ACC112 (cell line): ENCODE data around the gene POFUT2.

Experiments used
- H2AFZ ChIP-seq: fragments of 200-600 bp; sonication (generic); one replicate; pipeline ENCODE4 v1.6.0; 2017; ENCODE audit warnings: antibody characterized with exemption, low read length; ENCODE audit not compliant: unreplicated experiment
- H3K27ac ChIP-seq: fragments of 200-600 bp; sonication (generic); 2 replicates; pipeline ENCODE4 v1.5.1; 2014; ENCODE audit warnings: low read depth, mild to moderate bottlenecking, antibody characterized with exemption, low read length, moderate library complexity
- H3K27me3 ChIP-seq: fragments of 200-600 bp; sonication (generic); 2 replicates; pipeline ENCODE4 v1.6.1; 2014; ENCODE audit warnings: mild to moderate bottlenecking, antibody characterized with exemption, low read length, moderate library complexity, mixed read lengths; ENCODE audit not compliant: insufficient read depth
- H3K36me3 ChIP-seq: fragments of 200-600 bp; sonication (generic); 2 replicates; pipeline ENCODE4 v1.6.1; 2016; ENCODE audit warnings: mild to moderate bottlenecking, antibody characterized with exemption, low read length, moderate library complexity, mixed read lengths; ENCODE audit not compliant: insufficient read depth
- H3K4me1 ChIP-seq: fragments of 200-600 bp; sonication (generic); one replicate; pipeline ENCODE4 v1.6.1; 2016; ENCODE audit warnings: low read length, mixed read lengths; ENCODE audit not compliant: insufficient read depth, unreplicated experiment, control insufficient read depth
- H3K4me3 ChIP-seq: fragments of 200-600 bp; sonication (generic); 2 replicates; pipeline ENCODE4 v1.5.1; 2014; ENCODE audit warnings: mild to moderate bottlenecking, low read depth, low read length
- H3K79me2 ChIP-seq: fragments of 200-600 bp; sonication (generic); one replicate; pipeline ENCODE4 v1.6.0; 2016; ENCODE audit warnings: low read length; ENCODE audit not compliant: control insufficient read depth, unreplicated experiment, insufficient read depth

POFUT2 gene

GRCh38 chr21:45280178-45280821, 7.4 kb downstream of the POFUT2 start:
- Histone ChIP-seq H3K27ac (no peak overlapping the region), H3K4me1 (no peaks in the 10 kb centered on the region), H3K4me3 (no peak overlapping the region), H3K79me2 (peaks cover 12% of the 10 kb centered on the region), H2AFZ (no peak overlapping the region), H3K27me3 (no peaks in the 10 kb centered on the region), H3K36me3 (peaks cover 35% of the 10 kb centered on the region)

DNA sequence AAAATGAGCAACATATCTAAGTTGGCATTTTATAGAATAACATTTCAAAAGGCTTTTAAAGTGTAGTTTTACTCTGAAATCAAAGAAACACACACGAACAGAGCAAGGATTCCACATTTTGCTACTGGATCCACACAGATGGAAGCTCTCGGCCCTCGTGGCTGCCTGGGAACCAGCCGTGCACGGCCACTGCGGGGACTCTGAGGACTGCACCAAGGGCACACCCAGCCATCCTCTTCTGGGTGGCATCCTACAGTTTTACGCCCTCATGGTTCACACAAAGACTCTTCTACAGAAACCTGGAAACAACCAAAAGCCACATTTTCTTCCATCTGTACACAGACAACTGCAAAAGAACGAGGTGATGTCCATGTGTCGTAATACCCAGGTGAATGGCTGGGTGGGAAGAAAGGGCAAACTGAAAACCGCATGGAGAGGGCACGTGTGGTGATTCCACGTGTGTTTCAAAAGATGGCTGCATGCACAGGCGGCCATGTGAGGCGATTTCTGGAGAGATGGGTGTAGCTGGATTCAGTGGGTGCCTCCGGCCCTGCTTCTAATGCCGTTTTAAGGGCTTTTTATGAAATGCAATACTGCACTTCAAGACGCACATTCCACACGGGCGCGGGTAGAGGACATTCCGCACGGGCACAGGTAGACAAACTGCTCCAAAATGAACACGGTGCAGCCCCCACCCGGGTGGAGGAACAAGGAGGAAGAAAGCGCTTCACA, 8.1 kb downstream of the POFUT2 start:
- H3K27me3 ChIP-seq, result no peaks in the 10 kb centered on the region
- H3K4me3 ChIP-seq, result no peak overlapping the region
- peaks cover 35% of the 10 kb centered on the region for H3K36me3 ChIP-seq
- H3K27ac ChIP-seq, result no peak overlapping the region
- no peaks in the 10 kb centered on the region for H3K4me1 ChIP-seq
- peaks cover 10% of the 10 kb centered on the region for H3K79me2 ChIP-seq
- H2AFZ ChIP-seq, result no peak overlapping the region

DNA sequence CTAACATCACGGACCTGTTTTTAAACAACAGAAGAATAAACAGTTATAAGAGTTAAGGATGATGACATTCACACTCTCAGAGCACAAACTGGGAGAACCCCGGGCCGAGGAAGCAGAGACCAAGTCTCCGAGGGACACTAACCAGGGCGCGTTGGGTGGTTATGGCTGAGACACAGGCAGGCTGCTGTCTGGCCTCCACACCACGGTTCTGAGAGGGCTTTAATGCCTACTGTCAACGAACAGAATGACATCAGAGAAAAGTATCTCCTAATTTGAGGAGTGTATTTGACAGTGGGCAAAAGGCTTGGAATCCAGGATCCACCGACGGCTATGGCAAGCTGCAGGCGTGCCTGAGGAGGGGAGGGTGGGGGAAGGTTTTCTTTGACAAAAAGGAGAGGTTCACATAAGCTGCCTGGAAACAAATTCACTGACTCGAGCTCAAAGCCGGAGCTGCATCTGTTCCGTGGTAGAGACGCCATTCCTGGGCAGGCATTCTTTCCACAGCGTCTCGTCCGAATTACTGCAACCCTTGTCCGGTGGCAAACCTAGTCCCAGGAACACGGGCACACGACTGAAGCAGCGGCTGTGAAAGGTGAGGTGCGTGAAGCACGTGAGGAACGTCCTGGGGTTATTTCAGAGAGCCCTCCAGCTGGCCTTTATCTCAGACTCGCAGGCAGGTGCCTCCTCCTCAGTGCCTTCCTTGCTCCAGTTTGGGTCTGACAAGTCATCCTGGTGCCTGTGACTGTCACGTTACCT, 9.4 kb downstream of the POFUT2 start:
- Histone ChIP-seq H3K79me2 (peaks cover 14% of the 10 kb centered on the region), H3K36me3 (peaks cover 47% of the 10 kb centered on the region), H3K27me3 (no peaks in the 10 kb centered on the region), H2AFZ (no peak overlapping the region), H3K4me3 (no peak overlapping the region), H3K4me1 (no peaks in the 10 kb centered on the region), H3K27ac (no peak overlapping the region)

- Histone ChIP-seq H3K27ac (no peak overlapping the region), H3K79me2 (peaks cover 22% of the 10 kb centered on the region), H3K27me3 (no peaks in the 10 kb centered on the region), H3K4me3 (no peak overlapping the region), H3K4me1 (no peaks in the 10 kb centered on the region), H3K36me3 (peaks cover 53% of the 10 kb centered on the region), H2AFZ (no peak overlapping the region)
Observed at GRCh38 chr21:45277101-45278045, 10.3 kb downstream of the POFUT2 start.

DNA sequence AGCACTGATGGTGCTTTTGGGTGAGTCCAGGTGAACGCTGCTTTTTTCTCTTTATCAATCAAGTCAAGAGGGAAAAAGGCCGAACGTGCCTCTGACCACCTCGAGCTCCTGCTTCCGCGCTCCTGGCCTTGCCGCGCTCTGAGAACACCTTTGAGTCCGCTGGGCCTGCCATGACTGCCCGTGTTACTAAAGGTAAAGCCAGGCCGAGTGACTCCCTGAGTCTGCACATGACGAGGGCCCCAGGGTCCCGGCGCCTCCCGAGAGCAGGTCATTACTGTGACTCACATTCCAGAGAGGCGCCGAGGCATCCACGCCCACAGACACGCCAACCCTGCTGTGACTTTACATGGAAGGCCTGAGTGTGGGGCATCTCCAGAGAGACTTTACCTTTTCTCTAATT, 11.1 kb downstream of the POFUT2 start:
- Histone ChIP-seq H3K27ac (no peak overlapping the region), H3K27me3 (no peaks in the 10 kb centered on the region), H3K36me3 (peaks cover 58% of the 10 kb centered on the region), H2AFZ (no peak overlapping the region), H3K4me3 (no peak overlapping the region), H3K79me2 (peaks cover 30% of the 10 kb centered on the region), H3K4me1 (no peaks in the 10 kb centered on the region)

DNA sequence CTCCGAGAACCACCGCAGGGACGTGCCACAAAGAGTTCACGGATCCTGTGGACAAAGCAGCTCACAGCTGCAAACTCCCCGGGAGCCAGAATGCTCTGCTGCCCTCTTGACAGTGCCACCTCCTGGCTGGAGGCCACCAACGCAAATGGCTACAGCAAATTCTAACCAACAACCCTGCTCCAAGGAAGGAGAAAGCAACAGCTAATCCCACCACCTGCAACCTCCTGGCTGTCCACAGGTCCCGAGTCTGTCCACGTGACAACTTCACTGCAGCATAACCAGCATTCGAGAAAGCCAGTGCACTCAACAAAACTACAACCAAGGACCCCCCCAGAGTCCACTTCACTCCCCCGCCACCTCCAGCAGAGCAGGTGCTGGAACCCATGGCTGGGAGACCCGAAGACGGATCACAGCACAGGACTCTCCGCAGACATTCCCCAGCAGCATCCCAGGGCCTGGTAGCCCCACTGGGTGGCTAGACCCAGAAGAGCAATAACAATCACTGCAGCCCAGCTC, 17.3 kb downstream of the POFUT2 start:
- H3K27ac ChIP-seq, result no peak overlapping the region
- H3K36me3 ChIP-seq, result peaks cover 65% of the 10 kb centered on the region
- peaks cover 27% of the 10 kb centered on the region for H3K79me2 ChIP-seq
- H2AFZ ChIP-seq, result no peak overlapping the region
- H3K27me3 ChIP-seq, result no peaks in the 10 kb centered on the region
- no peak overlapping the region for H3K4me3 ChIP-seq
- no peaks in the 10 kb centered on the region for H3K4me1 ChIP-seq

GRCh38 chr21:45269861-45270260, 17.8 kb downstream of the POFUT2 start:
- no peak overlapping the region for H2AFZ ChIP-seq
- H3K4me3 ChIP-seq, result no peak overlapping the region
- H3K27me3 ChIP-seq, result no peaks in the 10 kb centered on the region
- H3K4me1 ChIP-seq, result no peaks in the 10 kb centered on the region
- H3K36me3 ChIP-seq, result peaks cover 63% of the 10 kb centered on the region
- peaks cover 27% of the 10 kb centered on the region for H3K79me2 ChIP-seq
- H3K27ac ChIP-seq, result no peak overlapping the region

- H3K36me3 ChIP-seq, result peaks cover 47% of the 10 kb centered on the region
- H3K4me3 ChIP-seq, result no peak overlapping the region
- H3K79me2 ChIP-seq, result peaks cover 10% of the 10 kb centered on the region
- H3K4me1 ChIP-seq, result no peaks in the 10 kb centered on the region
- H3K27me3 ChIP-seq, result no peaks in the 10 kb centered on the region
- no peak overlapping the region for H3K27ac ChIP-seq
- H2AFZ ChIP-seq, result no peak overlapping the region
Observed at GRCh38 chr21:45267390-45267760, 20.3 kb downstream of the POFUT2 start.

DNA sequence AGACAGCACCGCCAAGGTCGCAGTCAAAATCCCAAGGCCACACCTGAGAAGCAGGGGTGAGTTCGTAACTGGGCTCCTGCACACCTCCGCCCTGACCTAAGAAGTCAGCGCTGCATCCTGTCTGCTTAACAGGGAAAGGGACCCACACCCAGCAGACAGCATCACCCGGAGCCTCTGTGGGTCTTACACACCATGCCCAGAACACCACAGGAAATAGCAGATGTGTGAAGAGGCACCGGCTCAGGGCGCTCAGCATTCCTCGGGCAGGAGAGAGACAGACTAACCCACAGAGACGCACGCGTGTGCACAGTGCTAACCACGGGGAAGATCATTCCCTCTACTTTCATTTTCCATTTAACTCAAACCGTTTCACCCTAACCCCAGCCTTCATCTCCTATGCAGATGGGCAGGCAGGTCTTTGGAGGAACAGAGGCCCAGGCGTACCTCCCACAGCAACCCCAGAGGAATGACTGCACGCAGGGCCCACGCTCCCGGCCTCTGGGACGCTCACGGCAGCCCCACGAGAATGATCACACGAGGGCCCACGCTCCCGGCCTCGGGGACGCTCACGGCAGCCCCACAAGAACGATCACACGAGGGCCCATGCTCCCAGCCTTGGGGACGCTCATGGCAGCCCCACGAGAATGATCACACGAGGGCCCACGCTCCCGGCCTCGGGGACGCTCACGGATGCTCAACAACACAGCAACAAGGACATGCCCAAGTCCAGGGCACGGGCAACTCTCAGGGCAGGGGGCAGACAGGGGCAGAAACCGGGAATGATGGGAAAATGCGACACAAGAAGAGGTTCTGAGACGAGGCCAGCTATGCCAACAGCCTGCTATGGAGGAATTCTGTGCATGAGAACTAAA, 20.9 kb downstream of the POFUT2 start:
- Histone ChIP-seq H3K4me3 (no peak overlapping the region), H2AFZ (no peak overlapping the region), H3K36me3 (peaks cover 40% of the 10 kb centered on the region), H3K79me2 (peaks cover 4% of the 10 kb centered on the region), H3K4me1 (no peaks in the 10 kb centered on the region), H3K27me3 (no peaks in the 10 kb centered on the region), H3K27ac (no peak overlapping the region)
